Mesenchymal stem cell (in vitro differentiated cells and primary cell): Measurements from ENCODE around the gene EMP1.

Experiments
- DNase-seq: peaks from one replicate; pipeline ENCODE4 v3.0.0-alpha.2; 2013
- H2AFZ ChIP-seq: one replicate; pipeline ENCODE4 v1.6.1; 2013; ENCODE audit warnings: low read depth, mild to moderate bottlenecking, control low read depth, inconsistent platforms, low read length, moderate library complexity
- H2AK5ac ChIP-seq: 2 replicates; pipeline ENCODE4 v1.6.1; 2013; ENCODE audit warnings: low read length, moderate library complexity, mild to moderate bottlenecking, inconsistent platforms; ENCODE audit not compliant: severe bottlenecking
- H2BK120ac ChIP-seq: one replicate; pipeline ENCODE4 v1.6.1; 2013; ENCODE audit warnings: low read depth, mild to moderate bottlenecking, inconsistent platforms, low read length, moderate library complexity
- H2BK12ac ChIP-seq, 2 experiments: one replicate each; pipeline ENCODE4 v1.6.1; 2013; ENCODE audit warnings: inconsistent platforms in 2 of 2, low read length in 2 of 2, mild to moderate bottlenecking in 2 of 2, moderate library complexity in 2 of 2, control low read depth in 1 of 2
- H2BK15ac ChIP-seq: one replicate; pipeline ENCODE4 v1.6.1; 2013; ENCODE audit warnings: mild to moderate bottlenecking, low read depth, inconsistent platforms; ENCODE audit not compliant: poor library complexity, severe bottlenecking
- H2BK5ac ChIP-seq: 2 replicates; pipeline ENCODE4 v1.6.1; 2013; ENCODE audit warnings: low read depth, mild to moderate bottlenecking, low read length, control low read depth, inconsistent platforms; ENCODE audit not compliant: poor library complexity, severe bottlenecking
- H3K14ac ChIP-seq, 2 experiments: one replicate each; pipeline ENCODE4 v1.6.1; 2013; ENCODE audit warnings: inconsistent platforms in 2 of 2, low read length in 2 of 2, control low read depth in 1 of 2, mild to moderate bottlenecking in 1 of 2, moderate library complexity in 1 of 2
- H3K18ac ChIP-seq, 2 experiments: one replicate each; pipeline ENCODE4 v1.6.1; 2013; ENCODE audit warnings: inconsistent platforms in 2 of 2, low read length in 2 of 2, control low read depth in 1 of 2, low read depth in 1 of 2, mild to moderate bottlenecking in 1 of 2
- H3K23ac ChIP-seq, 2 experiments: one replicate each; pipeline ENCODE4 v1.6.1; 2013; ENCODE audit warnings: inconsistent platforms in 2 of 2, low read length in 2 of 2, mild to moderate bottlenecking in 2 of 2, moderate library complexity in 2 of 2, control low read depth in 1 of 2
- H3K27ac ChIP-seq: 2 replicates; pipeline ENCODE4 v1.5.1; 2013; ENCODE audit warnings: mild to moderate bottlenecking, moderate library complexity, low read length, control low read depth, inconsistent platforms; ENCODE audit not compliant: poor library complexity, severe bottlenecking
- H3K27me3 ChIP-seq, 2 experiments: 2 replicates each; pipeline versions ENCODE4 v1.6.1 to v1.7.0; 2013; ENCODE audit warnings: low read length in 2 of 2, mild to moderate bottlenecking in 2 of 2, moderate library complexity in 2 of 2, control low read depth in 1 of 2, inconsistent platforms in 1 of 2; ENCODE audit not compliant: control insufficient read depth in 1 of 2, insufficient read depth in 1 of 2
- H3K36me3 ChIP-seq, 2 experiments: 2 replicates each; pipeline versions ENCODE4 v1.6.1 to v1.7.0; 2013; ENCODE audit warnings: low read length in 2 of 2, control low read depth in 1 of 2, inconsistent platforms in 1 of 2, low read depth in 1 of 2, mild to moderate bottlenecking in 1 of 2; ENCODE audit not compliant: insufficient read depth in 2 of 2, control insufficient read depth in 1 of 2
- H3K4ac ChIP-seq, 2 experiments: one replicate each; pipeline ENCODE4 v1.6.1; 2013; ENCODE audit warnings: inconsistent platforms in 2 of 2, low read length in 2 of 2, mild to moderate bottlenecking in 2 of 2, moderate library complexity in 2 of 2, control low read depth in 1 of 2, low read depth in 1 of 2
- H3K4me1 ChIP-seq: 2 replicates; pipeline ENCODE4 v1.6.1; 2013; ENCODE audit warnings: low read depth, low read length, control low read depth; ENCODE audit not compliant: control insufficient read depth, insufficient read depth
- H3K4me2 ChIP-seq: 2 replicates; pipeline ENCODE4 v1.6.1; 2013; ENCODE audit warnings: low read length, mild to moderate bottlenecking, inconsistent platforms; ENCODE audit not compliant: poor library complexity, severe bottlenecking
- H3K4me3 ChIP-seq, 2 experiments: 2 replicates each; pipeline versions ENCODE4 v1.5.1 to v1.7.0; 2013; ENCODE audit warnings: low read length in 2 of 2, mild to moderate bottlenecking in 2 of 2, control low read depth in 1 of 2, low read depth in 1 of 2; ENCODE audit not compliant: insufficient read depth in 1 of 2
- H3K79me1 ChIP-seq: replicated peaks from 2 replicates; pipeline ENCODE4 v1.6.1; 2013; ENCODE audit warnings: mild to moderate bottlenecking, control low read depth, low read length, inconsistent platforms; ENCODE audit not compliant: poor library complexity, severe bottlenecking
- H3K9ac ChIP-seq: 2 replicates; pipeline ENCODE4 v1.7.0; 2013; ENCODE audit warnings: mild to moderate bottlenecking, low read length, moderate library complexity
- H3K9me3 ChIP-seq: 2 replicates; pipeline ENCODE4 v1.7.0; 2013; ENCODE audit warnings: mild to moderate bottlenecking, low read length; ENCODE audit not compliant: control insufficient read depth
- H4K8ac ChIP-seq: one replicate; pipeline ENCODE4 v1.6.1; 2013; ENCODE audit warnings: inconsistent platforms, mild to moderate bottlenecking, low read length, moderate library complexity
- H4K91ac ChIP-seq: one replicate; pipeline ENCODE4 v1.6.1; 2013; ENCODE audit warnings: mild to moderate bottlenecking, low read length, inconsistent platforms
- WGBS: methylation state at CpG from one replicate; pipeline ENCODE4 v1.1.7; 2013; ENCODE audit warnings: mixed read lengths; 5-methylcytosine and 5-hydroxymethylcytosine counted together

The EMP1 gene

DNA sequence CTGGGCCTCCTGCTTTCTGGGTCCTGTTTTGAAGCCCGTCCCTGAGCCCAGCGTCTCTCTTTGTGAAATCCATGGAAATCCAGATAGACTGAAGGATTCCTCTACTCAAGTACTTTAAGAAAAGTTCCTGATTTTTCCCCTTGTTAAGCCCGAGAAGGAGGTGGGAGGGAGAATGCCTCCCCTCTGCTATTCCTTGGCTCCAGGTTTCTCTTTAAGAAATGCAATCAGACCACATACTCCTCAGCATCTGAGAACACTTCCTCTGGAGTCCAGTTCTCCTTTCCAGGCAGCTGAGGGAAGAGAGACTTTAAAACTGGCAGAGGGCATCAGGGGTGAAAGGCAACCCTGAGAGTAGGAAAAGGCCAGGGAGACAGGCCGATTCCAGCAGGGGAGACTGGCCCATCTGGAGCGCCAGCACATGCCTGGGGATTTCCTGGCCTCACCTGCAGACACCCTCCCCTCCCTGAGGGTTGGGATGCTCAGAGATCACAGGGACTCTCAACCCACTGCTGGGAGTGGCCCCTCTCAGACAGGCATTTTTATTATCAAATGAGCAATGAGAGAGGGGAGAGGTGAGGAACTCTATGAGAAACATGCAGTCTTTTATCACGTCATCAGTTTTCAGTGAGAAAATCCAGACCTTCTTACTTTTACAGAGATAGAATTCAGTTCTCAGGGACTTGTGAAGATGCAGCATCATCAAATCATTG is 2.0 kb upstream of the EMP1 start:
- WGBS, result 57% methylated on average over 3 of the region's 6 CpGs
- Histone ChIP-seq H2AK5ac (no peak overlapping the region), H2BK12ac (peak overlapping the region; percentile 49 to 70), H3K14ac (no peak overlapping the region), H3K23ac (no peak overlapping the region), H4K8ac (peak overlapping the region; percentile 45), H3K27me3 (no peaks in the 10 kb centered on the region), H3K27ac (no peak overlapping the region), H3K9me3 (no peaks in the 10 kb centered on the region), H3K36me3 (peaks cover 0 to 10% of the 10 kb centered on the region in 2 experiments), H3K18ac (peak overlapping the region; percentile 14 to 37), H2BK5ac (no peak overlapping the region), H3K9ac (peak overlapping the region; percentile 99), H3K4me3 (peak overlapping the region in 1 of 2 experiments; percentile 41), H2AFZ (no peak overlapping the region), H3K4ac (peak overlapping the region in 1 of 2 experiments; percentile 21), H3K4me2 (no peak overlapping the region), H3K4me1 (peaks cover 16% of the 10 kb centered on the region), H2BK15ac (no peak overlapping the region), H4K91ac (peak overlapping the region; percentile 43), H2BK120ac (no peak overlapping the region), H3K79me1 (peaks cover 4% of the 10 kb centered on the region)
- DNase-seq, result peak; percentile 83

GRCh38 chr12:13195250-13195649 is 1.3 kb upstream of the EMP1 start:
- Histone ChIP-seq H3K23ac (no peak overlapping the region), H3K36me3 (peaks cover 0 to 17% of the 10 kb centered on the region in 2 experiments), H4K8ac (no peak overlapping the region), H3K18ac (no peak overlapping the region), H3K27me3 (no peaks in the 10 kb centered on the region), H3K14ac (no peak overlapping the region), H3K4me3 (peak overlapping the region in 1 of 2 experiments; percentile 92), H3K79me1 (peaks cover 4% of the 10 kb centered on the region), H3K27ac (no peak overlapping the region), H3K4ac (peak overlapping the region in 1 of 2 experiments; percentile 9), H2BK120ac (no peak overlapping the region), H3K4me2 (no peak overlapping the region), H4K91ac (no peak overlapping the region), H2BK12ac (peak overlapping the region in 1 of 2 experiments; percentile 49), H3K4me1 (peaks cover 16% of the 10 kb centered on the region), H2BK15ac (no peak overlapping the region), H3K9ac (peak overlapping the region; percentile 99), H2AK5ac (no peak overlapping the region), H3K9me3 (no peaks in the 10 kb centered on the region), H2AFZ (no peak overlapping the region), H2BK5ac (no peak overlapping the region)
- peak; percentile 50 for DNase-seq
- WGBS, result 75% methylated on average over 4 of the region's 4 CpGs

DNA sequence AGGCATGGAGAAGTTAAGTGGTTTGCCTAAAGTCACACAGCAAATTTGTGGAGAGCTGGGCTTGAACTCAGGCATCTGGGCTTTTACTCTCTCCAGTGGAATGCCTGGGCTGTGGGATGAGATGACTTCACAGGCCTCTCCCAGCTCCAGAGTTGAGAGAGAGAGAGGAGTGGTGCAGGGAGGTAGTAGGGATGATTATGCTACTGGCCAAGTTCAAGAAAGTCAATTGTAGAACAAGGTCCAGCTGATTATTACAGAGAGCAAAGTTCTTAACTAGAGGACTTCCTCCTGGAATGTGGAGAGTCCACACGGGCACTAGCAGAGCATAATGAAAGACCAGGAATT is 769 bp upstream of the EMP1 start:
- no peak overlapping the region for H2AFZ ChIP-seq
- H2AK5ac ChIP-seq, result no peak overlapping the region
- H4K91ac ChIP-seq, result no peak overlapping the region
- H3K36me3 ChIP-seq, result peaks cover 0 to 22% of the 10 kb centered on the region in 2 experiments
- H3K9ac ChIP-seq, result peak overlapping the region; percentile 99
- H2BK15ac ChIP-seq, result no peak overlapping the region
- no peak overlapping the region for H3K4me2 ChIP-seq
- WGBS, result 0% methylated on average over 1 of the region's 1 CpG
- H4K8ac ChIP-seq, result no peak overlapping the region
- peak; percentile 84 for DNase-seq
- no peak overlapping the region for H3K14ac ChIP-seq
- peak overlapping the region in 1 of 2 experiments; percentile 56 for H3K4ac ChIP-seq
- H3K27me3 ChIP-seq, result no peaks in the 10 kb centered on the region
- H2BK12ac ChIP-seq, result peak overlapping the region in 1 of 2 experiments; percentile 90
- peaks cover 16% of the 10 kb centered on the region for H3K4me1 ChIP-seq
- no peak overlapping the region for H3K23ac ChIP-seq
- H3K27ac ChIP-seq, result peak overlapping the region; percentile 33
- peak overlapping the region; percentile 6 to 37 for H3K18ac ChIP-seq
- H3K4me3 ChIP-seq, result peak overlapping the region in 1 of 2 experiments; percentile 92
- H3K79me1 ChIP-seq, result peaks cover 4% of the 10 kb centered on the region
- no peaks in the 10 kb centered on the region for H3K9me3 ChIP-seq
- no peak overlapping the region for H2BK120ac ChIP-seq
- H2BK5ac ChIP-seq, result no peak overlapping the region

DNA sequence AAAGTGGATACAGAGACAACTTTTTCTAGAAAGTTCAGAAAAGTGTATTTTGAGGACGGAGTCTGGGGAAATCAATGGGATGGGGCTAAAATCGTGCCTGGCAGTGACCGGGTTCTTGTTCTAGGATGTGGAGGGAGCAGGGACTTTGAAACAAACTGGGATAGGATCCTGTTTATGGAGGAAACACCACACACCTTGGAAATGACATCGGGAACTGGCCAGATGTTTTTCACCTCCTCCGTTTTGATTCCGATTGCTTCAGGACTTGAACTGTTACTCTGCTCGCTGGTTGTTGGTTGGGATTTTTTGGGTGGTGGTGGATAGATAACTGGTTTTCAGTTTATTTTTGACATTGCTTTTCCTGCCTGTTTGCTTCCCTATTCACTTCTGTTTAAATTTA is 506 bp downstream of the EMP1 start:
- H3K4ac ChIP-seq, result no peak overlapping the region
- H2AFZ ChIP-seq, result no peak overlapping the region
- no peak overlapping the region for H3K14ac ChIP-seq
- WGBS, result 62% methylated on average over 7 of the region's 7 CpGs
- peaks cover 8% of the 10 kb centered on the region for H3K79me1 ChIP-seq
- H3K27ac ChIP-seq, result peak overlapping the region; percentile 34
- H3K36me3 ChIP-seq, result peaks cover 0 to 34% of the 10 kb centered on the region in 2 experiments
- H2AK5ac ChIP-seq, result no peak overlapping the region
- H2BK5ac ChIP-seq, result no peak overlapping the region
- H3K23ac ChIP-seq, result no peak overlapping the region
- peak overlapping the region in 1 of 2 experiments; percentile 57 for H2BK12ac ChIP-seq
- H2BK120ac ChIP-seq, result no peak overlapping the region
- peak overlapping the region; percentile 99 for H3K9ac ChIP-seq
- H3K4me1 ChIP-seq, result peaks cover 16% of the 10 kb centered on the region
- peak overlapping the region; percentile 11 to 31 for H3K18ac ChIP-seq
- H3K4me2 ChIP-seq, result peak overlapping the region; percentile 41
- H4K91ac ChIP-seq, result no peak overlapping the region
- no peak for DNase-seq
- no peak overlapping the region for H4K8ac ChIP-seq
- H3K9me3 ChIP-seq, result no peaks in the 10 kb centered on the region
- peak overlapping the region in 1 of 2 experiments; percentile 92 for H3K4me3 ChIP-seq
- H3K27me3 ChIP-seq, result no peaks in the 10 kb centered on the region
- no peak overlapping the region for H2BK15ac ChIP-seq
